H9 (cell line): ENCODE data around the gene MRPL18. TPM values are rescaled to one million over a fixed set of nuclear protein-coding genes. Genes with fewer than 3 reads are reported as not detected.

Experiments
- DNase-seq: peaks from one replicate; pipeline ENCODE4 v3.0.0-alpha.2; 2017
- H2AFZ ChIP-seq: one replicate; pipeline ENCODE4 v1.6.1; 2013; ENCODE audit warnings: mild to moderate bottlenecking, low read length, control low read depth, moderate library complexity
- H2AK5ac ChIP-seq: 2 replicates; pipeline ENCODE4 v1.6.1; 2013; ENCODE audit warnings: low read length, control low read depth, mixed read lengths; ENCODE audit not compliant: insufficient read length
- H2BK120ac ChIP-seq: one replicate; pipeline ENCODE4 v1.6.1; 2013; ENCODE audit warnings: low read depth, mild to moderate bottlenecking, low read length, control low read depth, inconsistent platforms; ENCODE audit not compliant: poor library complexity, severe bottlenecking
- H2BK12ac ChIP-seq: 2 replicates; pipeline ENCODE4 v1.6.1; 2013; ENCODE audit warnings: low read length, control low read depth, mixed read lengths, low read depth; ENCODE audit not compliant: insufficient read length
- H2BK15ac ChIP-seq: 2 replicates; pipeline ENCODE4 v1.6.1; 2013; ENCODE audit warnings: low read depth, low read length, control low read depth
- H2BK20ac ChIP-seq: one replicate; pipeline ENCODE4 v1.6.1; 2013; ENCODE audit warnings: low read depth, mild to moderate bottlenecking, low read length, control low read depth, inconsistent platforms; ENCODE audit not compliant: poor library complexity, severe bottlenecking
- H2BK5ac ChIP-seq: 2 replicates; pipeline ENCODE4 v1.6.1; 2013; ENCODE audit warnings: low read length, control low read depth, mixed read lengths; ENCODE audit not compliant: insufficient read length
- H3K14ac ChIP-seq: 2 replicates; pipeline ENCODE4 v1.6.1; 2013; ENCODE audit warnings: low read length, control low read depth; ENCODE audit not compliant: insufficient read depth
- H3K18ac ChIP-seq: 2 replicates; pipeline ENCODE4 v1.6.1; 2013; ENCODE audit warnings: low read depth, mild to moderate bottlenecking, mixed read lengths, low read length, control low read depth; ENCODE audit not compliant: insufficient read length
- H3K23ac ChIP-seq: 2 replicates; pipeline ENCODE4 v1.6.1; 2013; ENCODE audit warnings: low read length, control low read depth, mixed read lengths, low read depth; ENCODE audit not compliant: insufficient read length
- H3K23me2 ChIP-seq: 2 replicates; pipeline ENCODE4 v1.6.1; 2013; ENCODE audit warnings: low read depth, mild to moderate bottlenecking, mixed read lengths, low read length, control low read depth; ENCODE audit not compliant: insufficient read length, poor library complexity, severe bottlenecking
- H3K27ac ChIP-seq: 2 replicates; pipeline ENCODE4 v1.5.1; 2013; ENCODE audit warnings: low read length, control low read depth, mixed read lengths, low read depth; ENCODE audit not compliant: insufficient read length
- H3K27me3 ChIP-seq: 2 replicates; pipeline ENCODE4 v1.6.1; 2013; ENCODE audit warnings: low read length, control low read depth, inconsistent platforms; ENCODE audit not compliant: insufficient read depth
- H3K4ac ChIP-seq: 2 replicates; pipeline ENCODE4 v1.6.1; 2013; ENCODE audit warnings: low read depth, mild to moderate bottlenecking, control low read depth, inconsistent platforms, low read length, moderate library complexity
- H3K4me1 ChIP-seq: 2 replicates; pipeline ENCODE4 v1.6.1; 2013; ENCODE audit warnings: low read length, control low read depth, inconsistent platforms; ENCODE audit not compliant: insufficient read depth
- H3K4me2 ChIP-seq: 2 replicates; pipeline ENCODE4 v1.6.1; 2013; ENCODE audit warnings: low read length, control low read depth, mixed read lengths; ENCODE audit not compliant: insufficient read length, insufficient read depth
- H3K56ac ChIP-seq: 2 replicates; pipeline ENCODE4 v1.6.1; 2013; ENCODE audit warnings: low read depth, mild to moderate bottlenecking, mixed read lengths, low read length, control low read depth; ENCODE audit not compliant: insufficient read length
- H3K79me1 ChIP-seq: 2 replicates; pipeline ENCODE4 v1.6.1; 2013; ENCODE audit warnings: low read depth, mild to moderate bottlenecking, moderate library complexity, low read length, control low read depth, inconsistent platforms; ENCODE audit not compliant: insufficient read depth, poor library complexity, severe bottlenecking
- H3K79me2 ChIP-seq: 2 replicates; pipeline ENCODE4 v1.6.1; 2013; ENCODE audit warnings: low read length, control low read depth, inconsistent platforms; ENCODE audit not compliant: insufficient read depth
- H3K9ac ChIP-seq: 2 replicates; pipeline ENCODE4 v1.6.1; 2013; ENCODE audit warnings: low read length, control low read depth, mixed read lengths; ENCODE audit not compliant: insufficient read length; ENCODE audit errors: extremely low read depth
- H3K9me3 ChIP-seq: one replicate; pipeline ENCODE4 v1.6.1; 2013; ENCODE audit warnings: low read depth, low read length, inconsistent platforms; ENCODE audit not compliant: control insufficient read depth
- H3T11ph ChIP-seq: one replicate; pipeline ENCODE4 v1.6.1; 2013; ENCODE audit warnings: mild to moderate bottlenecking, low read length, control low read depth, inconsistent platforms
- H4K20me1 ChIP-seq: one replicate; pipeline ENCODE4 v1.6.1; 2013; ENCODE audit not compliant: control insufficient read depth, insufficient read length, insufficient read depth
- H4K5ac ChIP-seq: 2 replicates; pipeline ENCODE4 v1.6.1; 2013; ENCODE audit warnings: low read depth, mild to moderate bottlenecking, mixed read lengths, low read length, control low read depth; ENCODE audit not compliant: insufficient read length
- H4K8ac ChIP-seq: replicated peaks from 2 replicates; pipeline ENCODE4 v1.6.1; 2013; ENCODE audit warnings: low read length, control low read depth, mixed read lengths, low read depth; ENCODE audit not compliant: insufficient read length
- H4K91ac ChIP-seq: 2 replicates; pipeline ENCODE4 v1.6.1; 2013; ENCODE audit warnings: low read depth, mild to moderate bottlenecking, moderate library complexity, mixed read lengths, low read length, control low read depth; ENCODE audit not compliant: insufficient read length
- H3K27ac Mint-ChIP-seq, 3 experiments: 2 replicates in 2 of 3; 3 replicates in 1 of 3; pipeline ENCODE4 v1.8.0; 2020 to 2021; ENCODE audit warnings: mixed read lengths in 3 of 3, mild to moderate bottlenecking in 1 of 3, moderate library complexity in 1 of 3
- H3K27me3 Mint-ChIP-seq: 2 replicates; pipeline ENCODE4 v1.8.0; 2021; ENCODE audit warnings: low read depth, mild to moderate bottlenecking, moderate library complexity, mixed read lengths
- H3K36me3 Mint-ChIP-seq, 3 experiments: 2 replicates in 2 of 3; 3 replicates in 1 of 3; pipeline ENCODE4 v1.8.0; 2020 to 2021; ENCODE audit warnings: low read depth in 3 of 3, mixed read lengths in 3 of 3; ENCODE audit not compliant: insufficient read depth in 1 of 3
- H3K4me1 Mint-ChIP-seq, 2 experiments: 2 replicates each; pipeline ENCODE4 v1.8.0; 2020; ENCODE audit warnings: mixed read lengths in 2 of 2
- H3K4me3 Mint-ChIP-seq, 2 experiments: 2 replicates in 1 of 2; 3 replicates in 1 of 2; pipeline ENCODE4 v1.8.0; 2020 to 2021; ENCODE audit warnings: mild to moderate bottlenecking in 2 of 2, mixed read lengths in 2 of 2, moderate library complexity in 1 of 2
- H3K9me3 Mint-ChIP-seq, 2 experiments: 2 replicates in 1 of 2; 3 replicates in 1 of 2; pipeline ENCODE4 v1.8.0; 2020; ENCODE audit warnings: mild to moderate bottlenecking in 2 of 2, mixed read lengths in 2 of 2, moderate library complexity in 1 of 2
- total RNA-seq: library from RNA; stranded (reverse); gene quantifications from 2 replicates; pipeline ENCODE4 v1.2.1, GENCODE V29; 2021
- TF ChIP-seq, protein P1 (sequence below): fragments of 200-600 bp; sonication (generic); conservative IDR thresholded peaks from 3 replicates; pipeline ENCODE4 v1.8.0; 2021; ENCODE audit warnings: antibody characterized with exemption, mild to moderate bottlenecking

Gene MRPL18
- total RNA-seq, 1 experiment from 2014 or later, result 88.8 TPM

- Mint-ChIP-seq H3K36me3 (peaks cover 68 to 94% (median 90%) of the 10 kb centered on the region in 3 experiments), H3K9me3 (peaks cover 0 to 4% of the 10 kb centered on the region in 2 experiments; a peak in 1 of 5 replicates)
- H2AK5ac ChIP-seq, result no peak overlapping the region
Observed at GRCh38 chr6:159769470-159769869, 20.8 kb upstream of the MRPL18 start.

More at GRCh38 chr6:159769470-159769869, 20.8 kb upstream of the MRPL18 start:
- Histone ChIP-seq H2BK12ac (no peak overlapping the region), H2BK20ac (no peak overlapping the region), H3K27me3 (no peaks in the 10 kb centered on the region; the same call in 1 of the 2 replicates), H4K5ac (no peak overlapping the region), H3K79me1 (no peaks in the 10 kb centered on the region), H2BK120ac (no peak overlapping the region), H3K4ac (no peak overlapping the region), H4K20me1 (no peaks in the 10 kb centered on the region), H3K79me2 (no peaks in the 10 kb centered on the region), H3K23ac (no peak overlapping the region), H3K4me2 (no peak overlapping the region), H2AFZ (no peak overlapping the region), H4K8ac (no peak overlapping the region), H3K23me2 (no peaks in the 10 kb centered on the region), H3T11ph (no peak overlapping the region), H3K14ac (no peak overlapping the region), H3K56ac (no peak overlapping the region), H3K18ac (no peak overlapping the region), H3K27ac (no peak overlapping the region), H3K9ac (no peak overlapping the region), H3K4me1 (no peaks in the 10 kb centered on the region), H3K9me3 (no peaks in the 10 kb centered on the region), H2BK15ac (no peak overlapping the region), H4K91ac (no peak overlapping the region), H2BK5ac (no peak overlapping the region)
- Mint-ChIP-seq H3K4me3 (no peak overlapping the region), H3K4me1 (peaks cover 0 to 2% of the 10 kb centered on the region in 2 experiments; a peak in 1 of 4 replicates), H3K27me3 (no peaks in the 10 kb centered on the region), H3K27ac (no peak overlapping the region)
- TF ChIP-seq, protein P1, sequence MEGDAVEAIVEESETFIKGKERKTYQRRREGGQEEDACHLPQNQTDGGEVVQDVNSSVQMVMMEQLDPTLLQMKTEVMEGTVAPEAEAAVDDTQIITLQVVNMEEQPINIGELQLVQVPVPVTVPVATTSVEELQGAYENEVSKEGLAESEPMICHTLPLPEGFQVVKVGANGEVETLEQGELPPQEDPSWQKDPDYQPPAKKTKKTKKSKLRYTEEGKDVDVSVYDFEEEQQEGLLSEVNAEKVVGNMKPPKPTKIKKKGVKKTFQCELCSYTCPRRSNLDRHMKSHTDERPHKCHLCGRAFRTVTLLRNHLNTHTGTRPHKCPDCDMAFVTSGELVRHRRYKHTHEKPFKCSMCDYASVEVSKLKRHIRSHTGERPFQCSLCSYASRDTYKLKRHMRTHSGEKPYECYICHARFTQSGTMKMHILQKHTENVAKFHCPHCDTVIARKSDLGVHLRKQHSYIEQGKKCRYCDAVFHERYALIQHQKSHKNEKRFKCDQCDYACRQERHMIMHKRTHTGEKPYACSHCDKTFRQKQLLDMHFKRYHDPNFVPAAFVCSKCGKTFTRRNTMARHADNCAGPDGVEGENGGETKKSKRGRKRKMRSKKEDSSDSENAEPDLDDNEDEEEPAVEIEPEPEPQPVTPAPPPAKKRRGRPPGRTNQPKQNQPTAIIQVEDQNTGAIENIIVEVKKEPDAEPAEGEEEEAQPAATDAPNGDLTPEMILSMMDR, result no peak
- no peak for DNase-seq
